IPS-NIHi7 (cell line): ENCODE data around the gene PRR3.
"Not testable (repeated sequence)": the region's sequence is repeated elsewhere in the genome, so short reads cannot be mapped to it uniquely, and the experiment has no call there.

Experiments
- DNase-seq: peaks from one replicate; pipeline ENCODE4 v3.0.0; 2012; ENCODE audit warnings: mixed read lengths; ENCODE audit errors: extremely low spot score

The PRR3 gene

GRCh38 chr6:30556906-30557682, at the start of gene PRR3:
Gene PRR3, plus strand, starts transcription at chr6:30557295. Its CDS starts 50 bp downstream, at chr6:30557345.
- peak; percentile 82 for DNase-seq

GRCh38 chr6:30507849-30508827, 49.0 kb upstream of the PRR3 start:
- no peak for DNase-seq

GRCh38 chr6:30508890-30509736, 48.0 kb upstream of the PRR3 start:
- DNase-seq, result no peak

GRCh38 chr6:30510419-30511168, 46.5 kb upstream of the PRR3 start:
- no peak for DNase-seq

GRCh38 chr6:30511169-30511546, 45.9 kb upstream of the PRR3 start:
- no peak for DNase-seq

- DNase-seq, result no peak
Measured at GRCh38 chr6:30513451-30513850, 43.6 kb upstream of the PRR3 start.

- no peak for DNase-seq
Measured at GRCh38 chr6:30515106-30515505, 42.0 kb upstream of the PRR3 start.

GRCh38 chr6:30515944-30516753, 40.9 kb upstream of the PRR3 start:
- peak; percentile 93 for DNase-seq

- DNase-seq, result not testable (repeated sequence)
Measured at GRCh38 chr6:30516754-30517076, 40.4 kb upstream of the PRR3 start.

- DNase-seq, result not testable (repeated sequence)
Measured at GRCh38 chr6:30517767-30518504, 39.2 kb upstream of the PRR3 start.

GRCh38 chr6:30518505-30519145, 38.5 kb upstream of the PRR3 start:
- not testable (repeated sequence) for DNase-seq

GRCh38 chr6:30520522-30520921, 36.6 kb upstream of the PRR3 start:
- no peak for DNase-seq

GRCh38 chr6:30521082-30521481, 36.0 kb upstream of the PRR3 start:
- DNase-seq, result not testable (repeated sequence)

- not testable (repeated sequence) for DNase-seq
Measured at GRCh38 chr6:30521952-30522351, 35.1 kb upstream of the PRR3 start.

- DNase-seq, result not testable (repeated sequence)
Measured at GRCh38 chr6:30526444-30526843, 30.7 kb upstream of the PRR3 start.

GRCh38 chr6:30529349-30529875, 27.7 kb upstream of the PRR3 start:
- not testable (repeated sequence) for DNase-seq

GRCh38 chr6:30530014-30530413, 27.1 kb upstream of the PRR3 start:
- no peak for DNase-seq

GRCh38 chr6:30533460-30534294, 23.4 kb upstream of the PRR3 start:
- DNase-seq, result no peak
